Activated effector memory CD4-positive, alpha-beta T cell treated with Interleukin-2 at 50 U/mL for 16 hours (primary cell): ENCODE data around the gene DYNC2LI1.

Source experiments
- DNase-seq: peaks from one replicate; pipeline ENCODE4 v3.0.0-alpha.2; 2020

Gene DYNC2LI1

DNA sequence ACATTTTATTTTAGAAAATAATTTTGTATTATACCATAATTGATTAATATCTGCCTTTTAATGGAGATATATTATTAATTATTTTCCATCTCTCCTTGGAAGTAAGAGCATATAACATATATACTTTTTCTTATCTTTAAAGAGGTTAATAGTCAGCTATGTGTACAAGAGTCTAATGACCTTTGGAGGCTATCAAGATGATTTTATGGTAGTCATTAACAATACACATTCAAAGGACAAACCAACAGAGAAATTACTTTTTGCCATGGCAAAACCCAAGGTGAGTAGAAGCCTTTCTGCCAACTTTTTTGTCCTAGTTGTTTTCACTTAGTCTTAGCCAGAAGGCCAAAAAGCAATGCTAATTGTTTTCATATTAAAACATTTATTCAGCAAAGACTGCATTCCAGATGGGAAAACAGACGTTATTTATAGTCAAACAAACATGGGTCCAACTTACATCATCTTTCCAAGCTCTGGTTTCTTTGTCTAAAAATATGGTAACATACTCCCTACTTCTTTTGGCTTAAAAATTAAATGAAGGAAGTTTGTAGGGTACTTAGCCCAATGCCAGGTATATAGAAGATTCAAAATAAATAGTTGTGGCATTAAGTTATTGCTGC is 9.6 kb upstream of the DYNC2LI1 start:
- DNase-seq: no peak

- no peak for DNase-seq
These were observed 7.8 kb upstream of the DYNC2LI1 start for GRCh38 chr2:43766006-43766405.

DNA sequence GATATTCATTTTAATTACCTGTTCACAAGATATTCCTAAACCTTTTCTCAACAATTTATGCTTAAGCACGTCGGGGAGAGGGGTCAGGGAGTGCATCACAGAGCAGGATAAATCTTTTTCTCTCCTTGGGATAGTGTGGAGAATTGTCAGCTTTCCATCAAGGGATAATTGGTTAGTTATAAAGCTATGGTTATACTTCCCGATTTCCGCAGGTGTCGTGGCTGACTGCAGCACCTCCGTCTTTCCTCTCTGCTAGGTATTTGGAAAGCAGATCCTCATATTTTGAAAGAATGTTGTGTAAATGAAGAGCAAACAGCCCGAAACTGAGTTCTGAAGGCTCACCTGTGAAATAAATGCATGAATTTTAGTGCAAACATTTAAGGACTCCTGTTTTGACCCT is 778 bp downstream of the DYNC2LI1 start:
- DNase-seq: no peak

DNA sequence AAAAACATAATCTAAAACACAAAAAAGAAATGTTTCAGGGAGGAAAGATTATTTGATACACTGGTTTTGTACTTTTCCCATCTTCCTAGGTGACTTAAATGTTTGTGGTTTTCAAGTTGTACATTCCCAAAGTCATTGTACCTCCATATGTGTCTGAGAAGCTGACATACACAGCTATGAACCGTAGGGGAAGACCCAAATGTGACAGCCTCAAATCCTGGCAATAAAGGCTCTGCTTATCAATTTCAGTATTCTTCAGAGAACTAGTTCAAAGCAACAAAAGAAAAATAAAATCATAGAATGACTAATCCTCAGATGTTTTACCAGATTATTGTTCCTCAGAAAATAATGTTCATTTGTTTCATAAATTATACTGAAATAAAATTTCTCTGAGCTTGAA is 2.5 kb downstream of the DYNC2LI1 start:
- DNase-seq: no peak

- no peak for DNase-seq
These were observed 3.6 kb downstream of the DYNC2LI1 start for GRCh38 chr2:43777306-43777926.

GRCh38 chr2:43778233-43778632 is 4.4 kb downstream of the DYNC2LI1 start:
- DNase-seq: no peak

GRCh38 chr2:43787895-43788294 is 14.1 kb downstream of the DYNC2LI1 start:
- DNase-seq: no peak

GRCh38 chr2:43788646-43789045 is 14.8 kb downstream of the DYNC2LI1 start:
- no peak for DNase-seq

GRCh38 chr2:43790147-43790546 is 16.3 kb downstream of the DYNC2LI1 start:
- no peak for DNase-seq

DNA sequence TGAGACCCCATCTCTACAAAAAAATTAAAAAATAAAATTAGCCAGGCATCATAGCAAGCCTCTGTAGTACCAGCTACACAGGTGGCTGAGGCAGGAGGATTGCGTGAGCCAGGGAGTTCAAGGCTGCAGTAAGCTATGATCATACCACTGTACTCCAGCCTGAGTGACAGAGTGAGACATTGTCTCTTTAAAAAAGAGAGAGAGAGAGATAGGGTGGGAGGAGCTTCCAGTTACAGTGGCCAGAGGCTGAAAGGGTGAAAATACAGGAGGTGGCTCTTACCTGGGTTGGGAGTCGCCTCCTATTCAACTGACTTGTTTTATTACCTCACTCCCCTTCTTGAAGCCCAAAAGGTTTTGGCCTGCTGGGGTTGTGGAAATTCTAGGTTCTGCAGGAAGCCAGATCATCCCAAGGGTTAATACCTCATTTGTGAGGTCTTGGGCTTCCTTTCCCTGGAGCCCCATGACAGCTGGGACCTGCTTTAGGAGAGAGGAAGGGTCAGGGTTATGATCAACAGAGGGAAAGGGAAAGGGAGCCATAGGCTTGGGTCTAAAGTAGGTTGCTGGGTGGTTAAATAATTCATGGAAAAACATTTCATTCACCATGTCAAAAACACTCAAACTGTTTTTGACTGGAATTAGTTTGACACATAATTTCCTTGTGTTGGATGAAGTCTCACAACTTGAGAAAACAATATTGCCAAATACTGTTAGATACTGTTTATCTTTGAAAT is 17.4 kb downstream of the DYNC2LI1 start:
- DNase-seq: no peak

DNA sequence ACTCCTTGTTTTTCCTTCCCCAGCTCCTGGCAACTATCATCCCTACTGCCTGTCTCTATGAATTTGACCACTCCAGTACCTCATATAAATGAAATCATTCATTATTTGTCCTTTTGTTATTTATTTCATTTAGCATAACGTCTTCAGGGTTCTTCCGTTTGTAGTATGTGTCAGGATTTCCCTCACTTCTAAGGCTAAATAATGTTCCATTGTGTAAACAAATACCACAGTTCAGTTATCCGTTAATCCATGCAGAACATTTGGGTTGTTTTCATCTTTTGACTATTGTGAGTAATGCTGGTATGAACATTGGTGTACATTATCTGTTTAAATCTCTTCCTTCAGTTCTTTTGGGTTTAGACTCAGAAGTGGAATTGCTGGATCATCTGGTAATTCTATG is 18.8 kb downstream of the DYNC2LI1 start:
- DNase-seq: no peak

DNA sequence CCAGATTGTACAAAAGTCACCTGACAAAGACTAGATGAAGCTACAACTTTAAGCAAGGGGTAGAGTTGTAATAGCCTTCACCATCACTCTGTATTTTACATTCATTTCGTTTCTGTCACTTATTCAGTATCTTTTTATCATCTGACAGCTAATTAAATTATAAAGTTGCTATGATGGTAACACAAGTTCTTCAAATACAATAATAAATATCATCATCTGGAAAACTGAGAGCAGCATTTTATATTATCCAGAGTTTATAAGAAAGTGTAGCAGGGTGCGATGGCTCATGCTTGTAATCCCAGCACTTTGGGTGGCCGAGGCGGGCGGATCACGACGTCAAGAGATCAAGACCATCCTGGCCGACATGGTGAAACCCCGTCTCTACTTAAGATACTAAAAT is 21.1 kb downstream of the DYNC2LI1 start:
- no peak for DNase-seq

DNA sequence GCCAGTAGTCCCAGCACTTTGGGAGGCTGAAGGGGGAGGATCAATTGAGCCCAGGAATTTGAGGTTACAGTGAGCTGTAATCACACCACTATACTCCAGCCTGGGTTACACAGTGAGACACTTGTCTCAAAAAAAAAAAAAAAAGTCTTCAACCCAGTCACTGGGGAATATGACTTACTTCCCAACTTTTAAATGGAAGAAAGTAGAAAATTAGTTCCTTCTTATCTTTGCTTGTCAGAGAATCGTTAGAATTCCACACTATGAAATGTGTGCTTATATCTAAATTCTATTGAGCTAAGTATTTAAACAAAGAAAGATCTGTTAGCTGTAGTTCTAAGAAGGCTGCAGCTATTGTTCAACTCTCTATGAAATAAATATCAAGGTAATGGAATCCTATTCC is 22.4 kb downstream of the DYNC2LI1 start:
- no peak for DNase-seq

- no peak for DNase-seq
These were observed 24.5 kb downstream of the DYNC2LI1 start for GRCh38 chr2:43798300-43798699.

GRCh38 chr2:43800894-43801293 is 27.1 kb downstream of the DYNC2LI1 start:
- no peak for DNase-seq

- DNase-seq: no peak
These were observed 28.3 kb downstream of the DYNC2LI1 start for GRCh38 chr2:43802135-43802534.

- no peak for DNase-seq
These were observed 29.3 kb downstream of the DYNC2LI1 start for GRCh38 chr2:43803113-43803512.

DNA sequence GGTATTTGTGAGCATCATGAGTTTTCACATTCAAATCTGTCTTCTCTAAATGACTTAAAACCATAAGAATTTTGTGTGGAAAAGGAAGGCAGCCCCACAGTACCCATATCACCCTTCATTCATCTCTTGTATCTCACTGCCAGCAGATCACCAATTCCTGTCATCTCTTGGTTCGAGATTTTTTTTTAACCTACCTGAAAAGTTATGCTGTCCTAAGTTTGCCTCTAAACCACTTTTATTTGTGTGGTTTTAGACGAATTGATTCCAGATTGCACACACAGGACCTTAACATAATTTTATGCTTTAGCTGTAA is 32.8 kb downstream of the DYNC2LI1 start:
- DNase-seq: no peak

DNA sequence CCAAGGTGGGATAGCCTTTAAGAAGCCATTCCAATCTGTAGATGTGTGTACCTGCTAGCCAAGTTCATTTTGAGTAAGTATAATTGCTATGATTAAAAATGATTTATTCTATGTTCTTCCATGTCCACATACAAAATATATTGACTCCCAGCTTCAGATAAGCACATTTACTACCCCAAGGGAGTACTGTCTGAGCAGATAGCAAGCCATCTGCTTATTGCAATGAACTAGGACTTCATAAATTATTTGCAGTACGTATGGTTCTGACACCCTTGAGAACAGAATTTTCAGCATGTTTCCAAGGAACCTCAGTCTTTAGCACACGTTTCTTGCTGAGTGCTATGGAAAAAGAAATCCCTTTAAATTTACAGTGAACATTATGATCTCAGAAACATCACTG is 36.6 kb downstream of the DYNC2LI1 start:
- no peak for DNase-seq

DNA sequence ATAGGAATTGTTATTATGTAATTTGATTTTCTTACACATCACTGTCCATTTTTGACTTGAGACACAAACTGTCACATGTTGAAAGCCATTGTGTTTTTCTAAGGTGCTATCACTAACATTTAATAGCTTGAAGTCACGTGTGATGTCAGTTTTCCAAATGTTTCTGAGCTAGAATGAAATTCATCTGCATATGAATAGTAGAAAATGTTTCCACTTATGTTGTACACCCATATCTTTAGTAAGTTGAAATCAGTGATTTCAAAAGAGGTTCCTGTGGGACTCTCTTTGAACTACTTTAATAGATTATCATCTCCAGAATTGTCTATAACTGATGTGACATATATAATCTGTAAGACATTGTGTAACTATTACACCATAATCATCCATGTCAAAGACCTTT is 37.0 kb downstream of the DYNC2LI1 start:
- DNase-seq: no peak

GRCh38 chr2:43812006-43812405 is 38.2 kb downstream of the DYNC2LI1 start:
- DNase-seq: no peak

DNA sequence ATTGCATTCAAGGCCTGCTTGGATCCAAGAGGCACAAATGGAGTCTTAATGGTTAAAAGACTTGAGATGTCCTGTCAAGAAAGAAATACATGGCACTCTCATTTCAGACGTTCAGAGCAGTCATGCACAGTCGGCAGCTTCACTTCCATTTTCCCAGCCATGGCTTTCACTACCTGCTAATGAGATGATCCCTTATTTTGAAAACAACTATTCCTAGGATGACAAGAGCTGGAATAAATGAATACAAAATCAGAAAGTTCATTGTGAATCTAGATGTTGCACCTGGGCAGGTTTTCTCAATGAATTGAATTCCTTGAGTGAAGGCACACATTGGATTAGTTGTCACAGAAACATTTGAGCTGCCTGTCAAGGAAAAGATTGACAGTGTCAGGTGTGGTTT is 39.1 kb downstream of the DYNC2LI1 start:
- DNase-seq: no peak

DNA sequence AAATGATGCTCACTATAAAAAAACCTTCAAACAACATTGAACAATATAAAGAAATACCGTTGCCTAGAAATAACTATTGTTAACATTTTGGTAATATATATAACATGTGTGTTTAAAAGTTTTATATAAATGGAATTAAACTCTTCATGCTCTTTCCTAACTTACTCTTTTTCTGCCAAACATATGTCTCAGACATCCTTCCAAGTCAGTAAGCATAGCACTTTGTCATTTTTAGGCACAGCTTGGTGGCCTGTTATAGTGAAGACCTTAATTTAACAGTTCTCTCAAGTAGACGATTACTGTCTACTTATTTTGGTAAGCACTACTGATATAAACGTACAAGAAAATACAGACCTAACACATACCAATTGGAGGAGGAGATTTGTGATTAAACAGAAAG is 40.9 kb downstream of the DYNC2LI1 start:
- no peak for DNase-seq

- no peak for DNase-seq
These were observed 44.9 kb downstream of the DYNC2LI1 start for GRCh38 chr2:43818761-43819160.
